ENCODE data around the gene RAB24.

GRCh38 chr5:177314376-177315342, 11.1 kb upstream of the RAB24 start:
- TF ChIP-seq, protein P1, sequence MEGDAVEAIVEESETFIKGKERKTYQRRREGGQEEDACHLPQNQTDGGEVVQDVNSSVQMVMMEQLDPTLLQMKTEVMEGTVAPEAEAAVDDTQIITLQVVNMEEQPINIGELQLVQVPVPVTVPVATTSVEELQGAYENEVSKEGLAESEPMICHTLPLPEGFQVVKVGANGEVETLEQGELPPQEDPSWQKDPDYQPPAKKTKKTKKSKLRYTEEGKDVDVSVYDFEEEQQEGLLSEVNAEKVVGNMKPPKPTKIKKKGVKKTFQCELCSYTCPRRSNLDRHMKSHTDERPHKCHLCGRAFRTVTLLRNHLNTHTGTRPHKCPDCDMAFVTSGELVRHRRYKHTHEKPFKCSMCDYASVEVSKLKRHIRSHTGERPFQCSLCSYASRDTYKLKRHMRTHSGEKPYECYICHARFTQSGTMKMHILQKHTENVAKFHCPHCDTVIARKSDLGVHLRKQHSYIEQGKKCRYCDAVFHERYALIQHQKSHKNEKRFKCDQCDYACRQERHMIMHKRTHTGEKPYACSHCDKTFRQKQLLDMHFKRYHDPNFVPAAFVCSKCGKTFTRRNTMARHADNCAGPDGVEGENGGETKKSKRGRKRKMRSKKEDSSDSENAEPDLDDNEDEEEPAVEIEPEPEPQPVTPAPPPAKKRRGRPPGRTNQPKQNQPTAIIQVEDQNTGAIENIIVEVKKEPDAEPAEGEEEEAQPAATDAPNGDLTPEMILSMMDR (IDR thresholded peaks at IDR 0.05; ENCODE audit: poor library complexity): no peak
- no peak for TF ChIP-seq EZH2 (IDR thresholded peaks at IDR 0.05; ENCODE audit: borderline replicate concordance)
